ENCODE results near the gene DNASE2.
"Not testable (repeated sequence)": the region's sequence is repeated elsewhere in the genome, so short reads cannot be mapped to it uniquely, and the experiment has no call there.

- TF ChIP-seq CTCF (conservative IDR thresholded peaks at IDR 0.05); ZFX (IDR thresholded peaks at IDR 0.05): not testable (repeated sequence)
Observed at GRCh38 chr19:12846613-12847012, 34.6 kb downstream of the DNASE2 start.
